ENCODE results near the gene CASP10. TPM values are rescaled to one million over a fixed set of nuclear protein-coding genes. Genes with fewer than 3 reads are reported as not detected.

CASP10 gene
- total and polyA plus RNA-seq, 2 of the 4 experiments (the other 2 are of a cell fraction) = 0.12 to 0.90 TPM

GRCh38 chr2:201176081-201176481, 6.9 kb upstream of the CASP10 start:
- Histone ChIP-seq H2BK15ac (ENCODE audit: low read depth, low read length) (no peak overlapping the region), H2AK9ac (replicated peaks; ENCODE audit: low read depth, low read length, poor library complexity) (no peak overlapping the region), H3K4me3 (ENCODE audit: insufficient read depth, low read depth, low read length) (no peak overlapping the region), H4K8ac (ENCODE audit: low read depth in 2 of 2, low read length in 2 of 2) (no peak overlapping the region), H3K79me1 (ENCODE audit: low read depth in 1 of 2, low read length in 2 of 2) (no peaks in the 10 kb centered on the region), H2BK20ac (ENCODE audit: low read depth, low read length) (no peak overlapping the region), H2BK120ac (ENCODE audit: low read depth, low read length) (no peak overlapping the region), H4K5ac (ENCODE audit: low read depth, low read length) (no peak overlapping the region), H3K27me3 (ENCODE audit: control insufficient read depth, insufficient read depth, low read length) (0 out of 2 replicates have a peak, but pooled peaks cover 2% of the 10 kb centered on the region), H3K56ac (ENCODE audit: extremely low read depth, insufficient read depth, low read length) (no peak overlapping the region), H3K9me3 (ENCODE audit: control insufficient read depth, insufficient read depth, low read length) (no peaks in the 10 kb centered on the region), H2AFZ (replicated peaks; ENCODE audit: low read length, poor library complexity) (no peak overlapping the region), H3K14ac (replicated peaks; ENCODE audit: low read depth, low read length) (no peak overlapping the region), H3K36me3 (ENCODE audit: control insufficient read depth, insufficient read depth, low read length) (no peaks in the 10 kb centered on the region), H3K4me2 (ENCODE audit: low read depth, low read length) (no peak overlapping the region), H3K4me1 (ENCODE audit: control insufficient read depth, insufficient read depth, low read length) (no peaks in the 10 kb centered on the region), H3K18ac (ENCODE audit: low read depth, low read length) (no peak overlapping the region), H3K27ac (ENCODE audit: insufficient read depth, low read length) (no peak overlapping the region), H2AK5ac (ENCODE audit: low read depth, low read length) (no peak overlapping the region), H3K4ac (ENCODE audit: low read depth, low read length) (no peak overlapping the region), H3K9me1 (ENCODE audit: insufficient read depth, low read length) (no peaks in the 10 kb centered on the region), H4K20me1 (ENCODE audit: insufficient read depth, low read length) (no peaks in the 10 kb centered on the region), H3K23ac (ENCODE audit: low read depth, low read length) (no peak overlapping the region), H3K9ac (ENCODE audit: low read depth, low read length) (no peak overlapping the region), H4K91ac (ENCODE audit: insufficient read depth, low read depth, low read length) (no peak overlapping the region), H2BK5ac (ENCODE audit: low read depth, low read length, poor library complexity, severe bottlenecking) (no peak overlapping the region)
- dilution Hi-C loops (cut with HindIII; ENCODE audit: low sequenced_read_pairs, unreplicated experiment) = no loop called here
- POLR2A ChIA-PET (ENCODE audit: unreplicated experiment) = no interaction called here
- intact Hi-C loops (cut with micrococcal nuclease) = loop anchor here (5.0 kb wide), 1 partner anchor 104 kb away; the partner anchor contains the start of genes HYCC2 and NDUFB3
- in situ Hi-C loops (cut with MboI; ENCODE audit: low sequenced_read_pairs) = loop anchor here (5.0 kb wide), 1 partner anchor 269 kb away; no protein-coding TSS in a partner anchor
- TF ChIP-seq, protein P1, sequence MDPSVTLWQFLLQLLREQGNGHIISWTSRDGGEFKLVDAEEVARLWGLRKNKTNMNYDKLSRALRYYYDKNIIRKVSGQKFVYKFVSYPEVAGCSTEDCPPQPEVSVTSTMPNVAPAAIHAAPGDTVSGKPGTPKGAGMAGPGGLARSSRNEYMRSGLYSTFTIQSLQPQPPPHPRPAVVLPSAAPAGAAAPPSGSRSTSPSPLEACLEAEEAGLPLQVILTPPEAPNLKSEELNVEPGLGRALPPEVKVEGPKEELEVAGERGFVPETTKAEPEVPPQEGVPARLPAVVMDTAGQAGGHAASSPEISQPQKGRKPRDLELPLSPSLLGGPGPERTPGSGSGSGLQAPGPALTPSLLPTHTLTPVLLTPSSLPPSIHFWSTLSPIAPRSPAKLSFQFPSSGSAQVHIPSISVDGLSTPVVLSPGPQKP (IDR thresholded peaks at IDR 0.05; ENCODE audit: borderline replicate concordance, low read depth, low read length) = no peak
- no TSS peak for BruUV-seq (replicated peaks)
- DNase-seq (no peak), ATAC-seq (ENCODE audit: low read depth) (no peak)
- WGBS, 2 experiments (ENCODE audit: extremely low coverage in 2 of 2, insufficient read length in 1 of 2) = no CpG with 5 or more reads among the region's 6 CpGs
- CTCF ChIA-PET = no interaction called here

Data from IMR-90 (cell line).